ENCODE data around the gene GPR31.

Gene GPR31

GRCh38 chr6:167116109-167116837, 41.5 kb downstream of the GPR31 start:
- DNase-seq, result no peak

DNA sequence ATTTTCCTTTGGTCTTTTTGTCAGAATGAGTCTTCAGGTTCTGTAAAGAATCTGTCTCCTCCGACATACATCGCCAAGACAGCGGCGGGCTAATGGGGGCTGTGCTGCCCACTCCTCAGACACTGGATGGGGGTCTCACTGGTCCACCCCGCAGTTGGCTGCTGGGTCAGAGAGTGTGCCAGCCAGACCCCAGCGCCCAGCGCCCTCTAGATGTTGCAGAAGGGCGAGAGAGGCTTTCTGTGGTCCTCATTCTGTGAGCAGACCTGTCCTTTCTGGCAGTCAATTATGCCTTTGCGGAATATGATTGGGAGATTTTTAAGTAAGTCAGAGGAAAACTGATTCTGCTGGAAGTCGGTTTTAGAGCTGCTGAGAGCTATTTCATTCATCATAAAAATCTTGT, 42.7 kb downstream of the GPR31 start:
- no peak for DNase-seq

DNA sequence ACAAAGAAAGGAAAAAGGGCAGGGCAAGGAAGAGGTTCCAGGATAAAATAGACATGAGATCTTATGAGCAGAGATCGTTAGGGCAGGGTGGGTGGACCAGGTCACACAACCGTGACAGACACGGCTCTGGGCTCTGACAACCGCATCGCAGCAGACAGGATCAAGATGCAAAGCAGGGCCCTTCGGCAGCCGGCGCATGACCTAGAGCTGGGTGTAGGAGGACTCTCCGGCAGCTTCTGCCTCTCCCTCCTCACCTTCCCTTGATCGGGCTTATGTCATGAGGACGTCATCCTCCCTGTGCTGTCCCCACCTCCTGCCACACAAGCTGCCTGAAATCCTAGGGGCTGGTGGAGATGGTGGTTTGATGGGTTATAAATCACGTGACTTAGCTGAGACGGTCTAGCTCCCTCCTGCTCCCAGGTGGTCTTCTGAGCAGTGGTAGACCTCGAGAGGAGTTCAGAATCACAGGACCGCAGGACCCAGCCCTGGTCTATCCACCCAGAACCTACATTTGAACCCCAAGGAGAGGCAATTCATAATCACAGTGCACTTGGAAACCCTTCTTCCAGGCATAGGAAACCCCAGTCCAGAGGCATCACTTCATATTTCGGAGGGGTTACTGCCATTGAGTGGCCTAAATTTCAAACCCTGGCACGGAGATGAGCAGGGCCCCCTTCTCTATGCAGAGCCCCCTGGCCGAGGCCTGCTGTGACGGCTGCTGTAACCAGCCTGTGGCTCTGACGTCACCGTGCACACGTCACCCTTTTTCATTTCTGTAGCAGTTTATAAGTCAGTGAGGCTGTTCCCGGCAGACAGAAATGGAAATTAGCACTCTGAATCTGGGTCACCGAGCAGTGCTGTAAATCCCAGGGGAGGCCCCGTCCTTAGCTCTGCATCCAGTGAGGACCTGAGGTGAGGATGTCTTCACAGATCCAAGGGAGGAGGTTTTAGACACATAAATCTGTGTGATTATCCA, 43.6 kb downstream of the GPR31 start:
- peak; percentile 78 for DNase-seq

DNA sequence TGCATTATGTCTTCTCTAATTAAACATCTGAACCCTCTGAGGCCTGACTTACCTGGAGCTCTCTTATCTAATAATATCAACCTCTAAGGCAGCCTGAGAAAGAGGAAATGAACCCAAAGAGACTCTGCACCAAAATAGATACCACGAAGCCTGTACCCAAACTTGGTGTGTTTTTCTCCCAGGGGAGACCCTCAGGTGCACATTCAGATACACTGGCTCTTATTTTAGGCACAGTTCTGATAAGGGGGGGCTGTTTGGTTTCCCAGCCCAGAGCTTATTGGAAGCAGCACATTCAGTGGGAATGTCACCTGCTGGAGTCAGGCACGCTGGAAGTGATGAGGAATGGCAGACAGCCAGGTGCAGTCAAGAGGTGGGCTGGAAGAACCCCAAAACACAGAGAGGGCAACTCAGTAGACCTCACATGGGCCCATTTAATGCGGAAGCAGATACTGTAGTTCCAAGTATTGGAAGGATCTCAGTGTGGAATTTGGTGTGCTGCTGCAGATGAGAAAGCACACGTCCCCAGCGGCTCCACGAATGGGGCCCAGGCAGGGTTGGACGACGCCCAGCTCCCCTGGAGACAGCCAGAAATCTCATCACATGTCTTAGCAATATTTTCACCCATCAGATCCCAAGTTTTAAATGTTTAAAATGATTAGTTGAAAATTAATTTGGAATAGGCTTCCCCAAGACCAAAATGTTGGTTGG, 44.6 kb downstream of the GPR31 start:
- DNase-seq, result no peak

GRCh38 chr6:167112421-167112820, 45.4 kb downstream of the GPR31 start:
- no peak for DNase-seq

DNA sequence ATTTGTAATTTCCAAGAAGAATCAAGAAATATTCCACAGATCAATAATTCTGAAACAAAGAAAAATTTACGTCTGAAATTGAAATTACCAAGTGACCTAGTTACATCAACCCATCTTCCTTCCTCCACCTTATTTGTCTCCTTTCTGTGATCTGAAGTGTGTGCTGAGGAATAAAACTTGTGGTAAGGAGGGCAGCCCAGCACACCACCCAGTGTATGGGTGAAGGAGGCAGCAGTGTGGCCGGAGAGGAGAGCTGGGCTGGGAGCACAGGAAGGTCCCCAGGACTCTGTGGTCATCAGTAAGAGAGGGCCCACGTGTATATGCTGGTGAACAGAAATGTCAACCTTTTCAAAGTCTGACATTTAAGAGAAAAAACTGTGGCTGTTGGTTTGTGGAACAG, 46.2 kb downstream of the GPR31 start:
- no peak for DNase-seq

GRCh38 chr6:167109651-167110050, 48.1 kb downstream of the GPR31 start:
- no peak for DNase-seq

DNA sequence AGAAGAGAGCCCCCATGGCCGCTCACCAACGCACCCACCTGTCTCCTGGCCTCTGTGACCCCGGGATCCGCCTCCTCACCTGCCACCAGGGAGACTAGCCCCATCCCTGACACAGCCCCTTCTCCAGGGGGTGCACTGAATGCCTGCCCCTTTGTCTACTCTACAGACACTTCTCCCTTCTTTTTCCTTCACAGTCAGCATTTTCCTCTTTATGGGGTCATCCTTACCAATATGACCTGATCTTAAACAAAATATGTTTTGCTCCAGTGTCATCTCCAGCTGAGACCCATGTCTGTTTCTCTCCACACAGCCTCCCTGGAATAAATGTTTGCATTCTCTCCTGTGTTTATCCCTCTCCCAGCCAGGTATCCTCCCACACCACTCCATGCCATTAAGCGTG, 49.5 kb downstream of the GPR31 start:
- DNase-seq, result no peak

GRCh38 chr6:167107787-167108186, 50.0 kb downstream of the GPR31 start:
- no peak for DNase-seq

DNA sequence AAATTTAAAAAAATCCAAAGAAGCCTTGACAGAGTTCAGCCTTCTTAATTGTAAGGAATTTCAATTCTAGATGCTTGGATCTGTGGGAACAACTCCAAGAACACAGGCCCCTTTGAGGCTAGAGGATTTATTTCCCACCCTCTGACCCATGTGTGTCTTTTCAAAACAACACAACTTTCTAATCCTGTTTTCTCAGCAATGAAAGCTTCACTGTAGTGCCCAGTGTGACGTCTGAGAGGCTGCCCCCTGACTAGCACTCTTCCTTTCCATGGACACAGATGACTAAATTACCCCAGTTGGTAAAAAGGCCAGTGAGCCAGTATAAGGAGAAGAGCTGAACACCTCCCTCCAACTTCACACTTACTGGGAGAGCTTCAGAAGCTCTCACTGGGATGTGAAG, 51.4 kb downstream of the GPR31 start:
- no peak for DNase-seq

Data from NCI-H526 treated with DMSO at 0.1 percent for 48 hours (cell line).